ENCODE measurements around the gene OR52A5. TPM values are rescaled to one million over a fixed set of nuclear protein-coding genes. Genes with fewer than 3 reads are reported as not detected.

Gene OR52A5
- polyA plus RNA-seq, 1 donor (not counting 4 experiments of a cell fraction or from before 2014, with no cell fraction given), result not detected

GRCh38 chr11:5117588-5117987 lies 20.6 kb downstream of the OR52A5 start:
- FAIRE-seq (no peak), DNase-seq (ENCODE audit: low read depth, low spot score) (no peak)
- Histone ChIP-seq H3K27ac (ENCODE audit: control insufficient read depth, insufficient read depth, low read length) (no peak overlapping the region), H3K79me2 (ENCODE audit: control insufficient read depth, insufficient read depth, low read length) (no peaks in the 10 kb centered on the region), H3K36me3 (ENCODE audit: control insufficient read depth in 2 of 2, extremely low read depth in 1 of 2, insufficient read depth in 2 of 2, low read length in 2 of 2) (no peaks in the 10 kb centered on the region), H3K9me3 (ENCODE audit: control insufficient read depth, low read depth, low read length) (no peaks in the 10 kb centered on the region), H3K4me2 (ENCODE audit: control insufficient read depth, extremely low read depth, insufficient read depth, low read depth, low read length) (no peak overlapping the region), H3K4me1 (ENCODE audit: control insufficient read depth, extremely low read depth, insufficient read depth, low read length) (no peaks in the 10 kb centered on the region), H4K20me1 (ENCODE audit: control insufficient read depth, extremely low read depth, insufficient read depth, low read length) (no peaks in the 10 kb centered on the region), H3K4me3 (ENCODE audit: control insufficient read depth in 2 of 3, extremely low read depth in 1 of 3, insufficient read depth in 2 of 3, low read depth in 1 of 3, low read length in 3 of 3) (no peak overlapping the region), H2AFZ (ENCODE audit: control insufficient read depth, low read length) (no peak overlapping the region), H3K9me1 (ENCODE audit: control insufficient read depth, extremely low read depth, insufficient read depth, low read length) (no peaks in the 10 kb centered on the region), H3K9ac (ENCODE audit: control insufficient read depth, extremely low read depth, insufficient read depth, low read length) (no peak overlapping the region), H3K27me3 (ENCODE audit: control insufficient read depth, extremely low read depth, insufficient read depth, low read length) (no peaks in the 10 kb centered on the region)
- TF ChIP-seq CTCF (optimal IDR thresholded peaks at IDR 0.05 in 1 of 3, IDR thresholded peaks at IDR 0.05 in 1 of 3, conservative IDR thresholded peaks at IDR 0.05 in 1 of 3; ENCODE audit: extremely low read depth in 1 of 3, insufficient read depth in 2 of 3, low read length in 3 of 3) (no peak), EZH2 (IDR thresholded peaks at IDR 0.05; ENCODE audit: low read length) (no peak)
- dilution Hi-C loops (cut with MboI; ENCODE audit: extremely low pct_ligation_motif_present, low sequenced_read_pairs), result no loop called here

GRCh38 chr11:5115339-5115738 lies 22.8 kb downstream of the OR52A5 start:
- dilution Hi-C loops (cut with MboI; ENCODE audit: extremely low pct_ligation_motif_present, low sequenced_read_pairs), result no loop called here
- Histone ChIP-seq H3K79me2 (ENCODE audit: control insufficient read depth, insufficient read depth, low read length) (no peaks in the 10 kb centered on the region), H3K27ac (ENCODE audit: control insufficient read depth, insufficient read depth, low read length) (no peak overlapping the region), H3K9me3 (ENCODE audit: control insufficient read depth, low read depth, low read length) (no peaks in the 10 kb centered on the region), H3K27me3 (ENCODE audit: control insufficient read depth, extremely low read depth, insufficient read depth, low read length) (no peaks in the 10 kb centered on the region), H4K20me1 (ENCODE audit: control insufficient read depth, extremely low read depth, insufficient read depth, low read length) (no peaks in the 10 kb centered on the region), H3K9me1 (ENCODE audit: control insufficient read depth, extremely low read depth, insufficient read depth, low read length) (no peaks in the 10 kb centered on the region), H3K9ac (ENCODE audit: control insufficient read depth, extremely low read depth, insufficient read depth, low read length) (no peak overlapping the region), H3K4me2 (ENCODE audit: control insufficient read depth, extremely low read depth, insufficient read depth, low read depth, low read length) (no peak overlapping the region), H3K36me3 (ENCODE audit: control insufficient read depth in 2 of 2, extremely low read depth in 1 of 2, insufficient read depth in 2 of 2, low read length in 2 of 2) (no peaks in the 10 kb centered on the region), H3K4me3 (ENCODE audit: control insufficient read depth in 2 of 3, extremely low read depth in 1 of 3, insufficient read depth in 2 of 3, low read depth in 1 of 3, low read length in 3 of 3) (no peak overlapping the region), H3K4me1 (ENCODE audit: control insufficient read depth, extremely low read depth, insufficient read depth, low read length) (no peaks in the 10 kb centered on the region), H2AFZ (ENCODE audit: control insufficient read depth, low read length) (no peak overlapping the region)
- DNase-seq (ENCODE audit: low read depth, low spot score) (no peak), FAIRE-seq (no peak)
- TF ChIP-seq EZH2 (IDR thresholded peaks at IDR 0.05; ENCODE audit: low read length), result no peak
- no peak for TF ChIP-seq CTCF (optimal IDR thresholded peaks at IDR 0.05 in 1 of 3, IDR thresholded peaks at IDR 0.05 in 1 of 3, conservative IDR thresholded peaks at IDR 0.05 in 1 of 3; ENCODE audit: extremely low read depth in 1 of 3, insufficient read depth in 2 of 3, low read length in 3 of 3)

Measured in keratinocyte (primary cell).